NT2/D1 (cell line): ENCODE results near the gene MRPS6.

Source experiments
- DNase-seq: peaks from one replicate; pipeline ENCODE4 v3.0.0-alpha.2; 2011; ENCODE audit warnings: low read depth, low spot score
- H3K27me3 ChIP-seq: 2 replicates; pipeline ENCODE4 v1.6.0; 2011; ENCODE audit warnings: mild to moderate bottlenecking; ENCODE audit not compliant: insufficient read length, insufficient read depth
- H3K36me3 ChIP-seq: 2 replicates; pipeline ENCODE4 v1.6.1; 2011; ENCODE audit warnings: mild to moderate bottlenecking, low read length, mixed read lengths; ENCODE audit not compliant: insufficient read depth, insufficient read length
- H3K4me1 ChIP-seq: 2 replicates; pipeline ENCODE4 v1.5.1; 2011; ENCODE audit not compliant: insufficient read depth, insufficient read length
- H3K4me3 ChIP-seq: 2 replicates; pipeline ENCODE4 v1.5.1; 2011; ENCODE audit warnings: low read depth; ENCODE audit not compliant: insufficient read length
- H3K9ac ChIP-seq: 2 replicates; pipeline ENCODE4 v1.6.0; 2011; ENCODE audit warnings: low read depth; ENCODE audit not compliant: insufficient read length
- H3K9me3 ChIP-seq: 2 replicates; pipeline ENCODE4 v1.5.1; 2011; ENCODE audit warnings: mild to moderate bottlenecking, low read length; ENCODE audit not compliant: insufficient read depth
- SUZ12 ChIP-seq: IDR thresholded peaks from 2 replicates; pipeline ENCODE4 v1.6.1; 2011; ENCODE audit not compliant: insufficient read length, insufficient read depth; ENCODE audit errors: extremely low read depth
- YY1 ChIP-seq: IDR thresholded peaks from 2 replicates; pipeline ENCODE4 v1.6.1; 2011; ENCODE audit not compliant: insufficient read length, insufficient read depth
- ZNF274 ChIP-seq: IDR thresholded peaks from 2 replicates; pipeline ENCODE4 v1.6.1; 2011; ENCODE audit warnings: mild to moderate bottlenecking, low read depth, low read length

The MRPS6 gene

DNA sequence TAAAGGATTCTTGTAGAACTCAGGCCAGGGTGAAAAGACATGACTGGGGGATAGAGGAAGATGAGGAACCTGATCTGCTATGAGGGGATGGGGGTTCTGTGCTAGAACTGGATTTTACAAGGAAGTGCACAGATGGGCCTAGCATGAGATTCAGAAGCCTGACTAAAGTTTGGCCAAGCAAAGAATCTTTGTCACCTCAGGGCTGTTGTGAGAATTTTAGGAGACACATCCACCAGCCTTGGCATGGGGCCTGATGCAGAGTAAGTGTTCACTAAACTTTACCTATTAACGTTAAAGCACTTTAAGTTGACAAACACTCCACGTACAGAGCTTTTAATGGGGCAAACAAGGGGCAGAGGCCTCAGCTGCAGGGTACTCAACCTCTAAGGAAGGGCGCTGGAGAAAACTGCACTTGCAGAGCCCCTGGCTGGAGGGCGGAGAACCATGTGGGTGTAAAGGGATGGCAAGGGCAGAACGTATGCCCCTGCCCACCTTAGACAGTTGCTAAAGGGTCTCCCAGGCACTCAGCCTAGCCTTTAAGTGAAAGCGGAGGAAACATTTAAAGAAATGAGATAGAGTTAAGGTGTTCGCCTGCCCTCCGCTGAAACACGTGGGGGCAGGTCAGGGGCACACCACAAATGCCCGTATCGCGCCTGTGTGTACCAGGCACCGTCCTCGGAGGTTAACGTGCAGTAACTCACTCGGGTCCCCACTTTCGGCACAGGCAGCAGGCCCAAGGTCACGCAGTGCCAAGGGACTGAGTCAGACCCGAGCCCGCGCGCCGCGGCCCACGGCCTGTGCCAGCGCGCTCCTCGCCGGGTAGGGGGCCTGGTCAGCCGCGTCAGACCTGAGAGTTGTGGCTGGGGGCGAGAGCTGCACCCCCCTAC, 990 bp upstream of the MRPS6 start:
- TF ChIP-seq SUZ12 (no peak), ZNF274 (no peak), YY1 (no peak)
- peaks cover 33% of the 10 kb centered on the region for H3K36me3 ChIP-seq
- H3K9me3 ChIP-seq: no peaks in the 10 kb centered on the region
- H3K9ac ChIP-seq: peak overlapping the region; percentile 74
- H3K27me3 ChIP-seq: peaks cover 10% of the 10 kb centered on the region
- peak overlapping the region; percentile 38 for H3K4me3 ChIP-seq
- DNase-seq: no peak
- H3K4me1 ChIP-seq: peaks cover 7% of the 10 kb centered on the region

DNA sequence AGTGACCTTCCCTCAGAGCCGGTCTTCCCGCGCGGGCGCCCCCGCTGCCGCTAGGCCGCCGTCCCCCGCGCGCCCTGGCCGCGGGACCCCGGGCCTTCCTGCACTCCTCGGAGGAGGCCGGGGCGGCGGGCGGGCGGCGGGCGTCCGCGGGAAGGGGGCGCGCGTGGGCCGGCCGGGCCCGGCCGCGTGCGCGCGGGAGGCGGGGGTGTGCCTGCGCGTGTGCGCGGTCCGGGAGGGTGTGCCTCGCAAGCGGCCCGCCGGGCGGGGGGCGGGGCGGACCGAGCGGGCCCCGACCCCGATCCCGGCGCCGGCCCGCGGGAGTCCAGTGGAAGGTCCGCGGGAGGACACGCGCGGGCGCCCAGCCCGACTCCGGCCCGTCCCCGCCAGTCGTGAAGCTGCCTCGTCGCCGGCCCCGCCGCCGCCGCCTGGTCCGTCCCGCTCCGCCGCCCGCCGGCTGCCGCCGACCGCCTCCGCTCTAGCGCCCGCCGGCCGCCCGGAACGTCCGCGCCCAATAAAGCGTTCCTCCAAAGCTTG, 438 bp downstream of the MRPS6 start:
- Histone ChIP-seq H3K4me3 (peak overlapping the region; percentile 87), H3K9me3 (no peaks in the 10 kb centered on the region), H3K36me3 (peaks cover 47% of the 10 kb centered on the region), H3K4me1 (peaks cover 7% of the 10 kb centered on the region), H3K27me3 (peaks cover 10% of the 10 kb centered on the region), H3K9ac (peak overlapping the region; percentile 97)
- no peak for DNase-seq
- TF ChIP-seq ZNF274: no peak
- no peak for TF ChIP-seq YY1
- TF ChIP-seq SUZ12: no peak

DNA sequence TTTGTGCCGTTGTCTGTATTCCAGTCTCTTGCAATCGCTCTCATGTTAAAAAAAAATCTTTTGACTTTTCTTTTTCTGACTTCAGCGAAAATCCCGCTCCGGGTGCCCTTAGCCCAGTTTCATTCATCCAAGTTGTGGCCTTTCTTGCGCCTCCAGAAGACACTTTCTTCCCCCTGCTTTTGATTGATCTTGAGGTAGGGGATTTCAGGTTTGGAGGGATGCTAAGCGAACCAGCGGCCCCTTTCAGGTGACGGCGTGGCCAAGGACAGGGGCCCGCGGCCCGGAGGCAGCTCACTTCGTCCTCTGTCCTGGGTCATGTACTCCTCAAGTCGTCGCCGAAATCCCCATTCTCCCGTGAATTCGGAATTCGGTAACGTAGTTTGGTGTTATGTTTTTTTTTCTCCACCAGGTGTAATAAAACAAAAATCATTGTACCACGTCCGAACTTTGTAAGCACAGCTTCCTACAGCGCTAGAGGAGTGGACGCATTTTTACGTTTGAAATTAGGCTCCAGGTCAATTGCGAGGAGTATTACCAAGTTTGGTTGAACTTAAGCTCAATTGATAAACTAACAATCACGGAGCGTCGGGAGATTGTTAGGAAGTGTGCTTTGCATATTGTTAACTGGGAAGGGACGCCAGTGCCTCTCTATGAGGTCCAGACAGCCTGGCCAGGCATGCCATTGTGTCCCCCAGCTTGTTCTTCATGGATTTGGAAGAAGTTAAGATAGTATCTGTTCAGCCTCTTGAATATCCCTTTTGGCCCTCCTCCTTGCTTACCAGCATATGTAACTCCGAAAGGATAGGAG, 1.1 kb downstream of the MRPS6 start:
- Histone ChIP-seq H3K4me1 (peaks cover 7% of the 10 kb centered on the region), H3K4me3 (peak overlapping the region; percentile 87), H3K36me3 (peaks cover 52% of the 10 kb centered on the region), H3K27me3 (peaks cover 10% of the 10 kb centered on the region), H3K9me3 (no peaks in the 10 kb centered on the region), H3K9ac (peak overlapping the region; percentile 97)
- TF ChIP-seq YY1 (no peak), ZNF274 (no peak), SUZ12 (no peak)
- DNase-seq: no peak

DNA sequence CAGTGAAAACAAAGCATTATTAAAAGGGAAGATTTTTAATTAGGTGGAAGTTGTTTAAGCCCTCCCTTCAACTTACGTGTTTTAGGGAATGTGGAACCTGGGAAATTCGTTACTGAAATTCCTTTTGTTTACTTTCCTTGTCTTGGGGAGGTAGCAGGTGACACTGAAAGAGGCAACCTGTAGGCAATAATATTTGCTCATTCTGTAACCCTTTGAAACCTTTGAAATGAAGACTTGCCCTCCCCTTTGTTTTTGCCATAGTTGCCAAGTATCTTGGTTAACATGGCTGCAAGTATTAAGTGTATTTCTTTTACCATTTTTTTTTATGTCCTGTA, 1.7 kb downstream of the MRPS6 start:
- Histone ChIP-seq H3K9ac (peak overlapping the region; percentile 97), H3K4me3 (peak overlapping the region; percentile 87), H3K36me3 (peaks cover 57% of the 10 kb centered on the region), H3K9me3 (no peaks in the 10 kb centered on the region), H3K27me3 (peaks cover 10% of the 10 kb centered on the region), H3K4me1 (peaks cover 7% of the 10 kb centered on the region)
- TF ChIP-seq YY1 (no peak), ZNF274 (no peak), SUZ12 (no peak)
- no peak for DNase-seq

DNA sequence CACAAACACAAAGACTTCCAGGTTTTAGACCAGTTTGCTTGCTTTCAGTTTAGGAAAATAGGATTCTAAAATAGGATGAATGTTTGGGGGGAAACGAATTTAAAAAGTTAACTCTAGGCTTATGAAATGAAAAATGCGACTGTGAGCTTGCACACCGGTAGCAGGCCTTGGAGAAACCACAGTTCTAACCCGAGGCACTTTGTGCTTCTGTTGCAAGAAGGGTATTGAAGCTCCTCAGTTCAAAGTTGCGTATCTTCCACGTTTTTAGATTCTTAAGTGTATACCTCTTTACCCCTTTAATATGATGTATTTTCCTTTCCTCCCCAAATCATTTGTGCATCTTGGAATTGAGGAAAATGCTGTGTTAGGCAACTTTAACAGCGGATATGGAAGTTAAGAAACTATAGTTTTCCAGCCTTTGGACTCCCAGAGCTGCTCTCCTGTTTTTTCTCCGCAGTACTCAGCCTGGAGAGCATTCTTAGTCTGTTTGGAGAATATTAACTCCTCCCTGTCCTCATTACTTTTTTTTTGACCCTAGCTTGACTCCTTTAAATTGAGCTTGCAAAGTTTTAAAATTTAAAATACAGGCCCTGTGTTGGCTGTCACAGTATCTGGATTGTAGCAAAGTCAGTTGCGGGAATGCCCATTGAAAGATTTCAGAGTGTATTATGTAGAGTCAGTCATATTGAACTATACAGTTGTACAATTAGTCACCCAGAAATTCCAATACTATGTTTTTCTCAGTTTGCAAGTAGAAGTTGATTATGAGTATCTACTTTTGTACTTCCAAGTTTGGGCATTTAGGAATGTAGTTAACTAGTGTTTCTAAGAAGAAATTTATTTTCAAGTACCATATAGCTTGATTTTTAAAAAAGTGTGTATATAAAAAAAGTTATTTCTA, 2.6 kb downstream of the MRPS6 start:
- peaks cover 7% of the 10 kb centered on the region for H3K4me1 ChIP-seq
- H3K9me3 ChIP-seq: no peaks in the 10 kb centered on the region
- TF ChIP-seq ZNF274 (no peak), YY1 (no peak), SUZ12 (no peak)
- peaks cover 67% of the 10 kb centered on the region for H3K36me3 ChIP-seq
- peak overlapping the region; percentile 4 for H3K4me3 ChIP-seq
- no peak for DNase-seq
- H3K9ac ChIP-seq: peak overlapping the region; percentile 63
- peaks cover 10% of the 10 kb centered on the region for H3K27me3 ChIP-seq

DNA sequence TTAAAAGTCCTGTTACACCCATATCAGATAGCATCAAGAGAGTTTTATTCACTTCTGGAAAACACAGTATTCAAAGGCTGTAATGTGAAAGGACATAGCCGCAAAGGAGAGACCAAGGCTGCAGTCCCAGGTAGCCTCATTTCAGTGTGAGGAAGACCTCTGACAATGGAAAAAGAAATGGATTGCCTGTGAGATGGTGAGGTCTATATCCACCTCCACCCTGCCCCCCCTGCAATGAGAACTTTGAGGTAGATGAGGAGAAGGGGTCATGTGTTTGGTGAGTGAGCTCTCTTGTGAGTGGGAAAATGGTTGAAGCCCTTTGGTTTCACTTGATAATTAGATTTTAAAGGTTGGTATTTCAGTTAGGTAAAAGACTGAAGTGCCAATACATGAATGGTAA, 3.5 kb downstream of the MRPS6 start:
- no peak overlapping the region for H3K9ac ChIP-seq
- no peak overlapping the region for H3K4me3 ChIP-seq
- H3K4me1 ChIP-seq: peaks cover 7% of the 10 kb centered on the region
- no peak for DNase-seq
- H3K36me3 ChIP-seq: peaks cover 75% of the 10 kb centered on the region
- H3K9me3 ChIP-seq: no peaks in the 10 kb centered on the region
- H3K27me3 ChIP-seq: peaks cover 6% of the 10 kb centered on the region
- TF ChIP-seq YY1 (no peak), SUZ12 (no peak), ZNF274 (no peak)
